K562 (cell line): ENCODE data around the gene POLDIP3. TPM values are rescaled to one million over a fixed set of nuclear protein-coding genes. Genes with fewer than 3 reads are reported as not detected.
A peak's percentile ranks its signal among the peaks of the same experiment; 100 is the strongest.

Source experiments
- ATAC-seq: fragments of 200-7000 bp; cut with Tn5 transposase; 3 replicates; pipeline ENCODE4 v1.9.1; 2020; ENCODE audit warnings: moderate library complexity
- BruUV-seq: library from RNA; stranded (reverse); fragments of 400-500 nt; replicated peaks from 2 replicates; lab custom pipeline; 2021; lab: Mats Ljungman, UMichigan
- CTCF ChIA-PET: fragments of 300-600 bp; formaldehyde crosslinking; extraction: SDS; loops from one replicate; lab custom pipeline; 2021; ENCODE audit warnings: low intra/inter-chr PET ratio; lab: Yijun Ruan, JAX
- POLR2A ChIA-PET: fragments of 300-600, 350-650 bp; sonication (Branson Sonifier 250); formaldehyde crosslinking; extraction: SDS; loops from one replicate; lab custom pipeline; 2021; ENCODE audit warnings: antibody characterized with exemption, inconsistent platforms; lab: Yijun Ruan, JAX
- DNase-seq, 4 experiments: peaks; one replicate each; pipeline versions ENCODE4 v3.0.0 to v3.0.0-alpha.2; 2011 to 2018; ENCODE audit warnings: low spot score in 3 of 4, mixed read lengths in 3 of 4; ENCODE audit errors: extremely low read depth in 1 of 4
- FAIRE-seq: peaks from 2 replicates; lab custom pipeline; 2011; peaks lifted over from hg19 to GRCh38; lab: Jason Lieb, UNC
- H2AFZ ChIP-seq: 2 replicates; pipeline ENCODE4 v1.6.0; 2011; ENCODE audit warnings: low read depth, low read length, control low read depth, inconsistent platforms
- H3K27ac ChIP-seq: fragments of 200-600 bp; 3 replicates; pipeline ENCODE4 v1.8.0; 2011; ENCODE audit warnings: low read depth, mild to moderate bottlenecking, control low read depth, inconsistent platforms, low read length, moderate library complexity, mixed read lengths; ENCODE audit errors: extremely low read depth
- H3K27me3 ChIP-seq, 2 experiments: fragments of 300-600 bp in 1 of 2; 2 replicates in 1 of 2; 3 replicates in 1 of 2; pipeline versions ENCODE4 v1.6.0 to v1.8.0; 2011; ENCODE audit warnings: inconsistent platforms in 2 of 2, low read length in 2 of 2, mild to moderate bottlenecking in 1 of 2, mixed read lengths in 1 of 2, moderate library complexity in 1 of 2; ENCODE audit not compliant: control insufficient read depth in 2 of 2, insufficient read depth in 2 of 2
- H3K36me3 ChIP-seq: fragments of 300-600 bp; 3 replicates; pipeline ENCODE4 v1.8.0; 2011; ENCODE audit warnings: mild to moderate bottlenecking, low read length, inconsistent platforms; ENCODE audit not compliant: control insufficient read depth, insufficient read depth
- H3K4me1 ChIP-seq, 2 experiments: fragments of 200-600 bp in 1 of 2; replicated peaks in 1 of 2; 2 replicates in 1 of 2; 3 replicates in 1 of 2; pipeline versions ENCODE4 v1.5.1 to v1.8.0; 2011; ENCODE audit warnings: inconsistent platforms in 2 of 2, low read length in 2 of 2, mild to moderate bottlenecking in 1 of 2, mixed read lengths in 1 of 2, moderate library complexity in 1 of 2; ENCODE audit not compliant: control insufficient read depth in 2 of 2, insufficient read depth in 2 of 2
- H3K4me2 ChIP-seq: 2 replicates; pipeline ENCODE4 v1.6.1; 2011; ENCODE audit warnings: low read length, control low read depth, inconsistent platforms, mixed read lengths; ENCODE audit not compliant: insufficient read depth
- H3K4me3 ChIP-seq: fragments of 200-600 bp; sonication (generic), shearing (Covaris generic); 2 replicates; pipeline ENCODE4 v1.5.1; 2016; ENCODE audit warnings: control low read depth, inconsistent platforms
- H3K79me2 ChIP-seq: fragments of 200-600 bp; 3 replicates; pipeline ENCODE4 v1.8.0; 2011; ENCODE audit warnings: low read length, inconsistent platforms; ENCODE audit not compliant: control insufficient read depth, insufficient read depth
- H3K9ac ChIP-seq, 2 experiments: 2 replicates each; pipeline versions ENCODE4 v1.6.0 to v1.6.1; 2011; ENCODE audit warnings: low read depth in 2 of 2, low read length in 2 of 2, control low read depth in 1 of 2, inconsistent platforms in 1 of 2, mild to moderate bottlenecking in 1 of 2, mixed read lengths in 1 of 2; ENCODE audit not compliant: insufficient read depth in 1 of 2
- H3K9me1 ChIP-seq: one replicate; pipeline ENCODE4 v1.6.0; 2011; ENCODE audit warnings: inconsistent platforms, mild to moderate bottlenecking, low read length, moderate library complexity; ENCODE audit not compliant: control insufficient read depth, insufficient read depth
- H3K9me3 ChIP-seq: replicated peaks from 2 replicates; pipeline ENCODE4 v1.5.1; 2011; ENCODE audit warnings: low read depth, low read length, inconsistent platforms; ENCODE audit not compliant: control insufficient read depth, insufficient read depth
- H4K20me1 ChIP-seq: replicated peaks from 2 replicates; pipeline ENCODE4 v1.6.1; 2011; ENCODE audit warnings: low read length, inconsistent platforms, mixed read lengths; ENCODE audit not compliant: control insufficient read depth, insufficient read depth
- EP400 ChIP-seq: fragments of 450-650 bp; IDR thresholded peaks from 2 replicates; pipeline ENCODE4 v1.6.1; 2017; ENCODE audit warnings: antibody characterized with exemption, mild to moderate bottlenecking, moderate library complexity
- ETS2 ChIP-seq: IDR thresholded peaks from 2 replicates; pipeline ENCODE4 v1.6.1; 2016; ENCODE audit warnings: borderline replicate concordance, missing genetic modification characterization, mild to moderate bottlenecking, moderate library complexity, missing compliant biosample characterization; ENCODE audit not compliant: poor library complexity, severe bottlenecking
- IFI16 ChIP-seq: fragments of 250-450 bp; sonication (Bioruptor Pico); IDR thresholded peaks from 2 replicates; pipeline ENCODE4 v2.1.2; 2022; ENCODE audit warnings: mild to moderate bottlenecking, inconsistent platforms
- L3MBTL2 ChIP-seq: fragments of 450-650 bp; IDR thresholded peaks from 2 replicates; pipeline ENCODE4 v1.6.1; 2016; ENCODE audit warnings: mild to moderate bottlenecking, moderate library complexity
- OTX1 ChIP-seq: fragments of 450-650 bp; formaldehyde crosslinking; IDR thresholded peaks from 2 replicates; pipeline ENCODE4 v1.4.0; 2022; ENCODE audit warnings: mild to moderate bottlenecking
- POLR2AphosphoS2 ChIP-seq: IDR thresholded peaks from 2 replicates; pipeline ENCODE4 v1.6.1; 2012; ENCODE audit warnings: low read length, improper control_type of control experiment
- ZNF23 ChIP-seq: fragments of 250-450 bp; sonication (Bioruptor Pico); IDR thresholded peaks from 2 replicates; pipeline ENCODE4 v1.4.0; 2020; ENCODE audit warnings: mild to moderate bottlenecking
- WGBS: fragments of 100-300 bp; shearing (Covaris generic); methylation state at CpG from one replicate; pipeline ENCODE4 v1.1.6; 2016; ENCODE audit warnings: low coverage, mixed read lengths; ENCODE audit not compliant: insufficient coverage; ENCODE audit errors: missing lambda C conversion rate; 5-methylcytosine and 5-hydroxymethylcytosine counted together
- in situ Hi-C: fragments of 300-500 bp; cut with MboI; formaldehyde crosslinking; loops from 4 replicates; pipeline ENCODE4 v1.15.0; 2018; ENCODE audit warnings: inconsistent platforms, mixed read lengths
- intact Hi-C: fragments of 100-400 bp; cut with micrococcal nuclease; formaldehyde crosslinking; loops from 2 replicates; pipeline ENCODE4 v1.14.2; 2022
- polyA plus RNA-seq, 8 experiments: library from polyadenylated mRNA; depleted of rRNA in 4 of 8; stranded (reverse) in 5 of 8; unstranded in 3 of 8; fragments of >200 nt; fragmentation: Nextera tagmentation in 2 of 8; fragmentation: Illumina TruSeq in 1 of 8; extraction: Ambion mirVana in 2 of 8; extraction: Trizol in 1 of 8; gene quantifications; 2 replicates each; pipeline versions ENCODE4 v1.2.1 to v1.2.3, GENCODE V29; 2011 to 2014; ENCODE audit warnings: inconsistent platforms in 1 of 8, missing spikeins in 1 of 8
- total RNA-seq, 7 experiments: library from RNA; depleted of rRNA in 6 of 7; stranded (reverse); fragments of >200 nt in 6 of 7; fragmentation: Illumina TruSeq in 2 of 7; extraction: Trizol in 2 of 7; gene quantifications; 2 replicates each; pipeline versions ENCODE4 v1.2.1 to v1.2.3, GENCODE V29; 2011 to 2021; ENCODE audit warnings: low replicate concordance in 1 of 7

The POLDIP3 gene
- total and polyA plus RNA-seq, 9 of the 15 experiments (the other 6 are each of a cell fraction or from before 2014, with no cell fraction given): 14.3 to 53.0 (median 26.3) TPM

DNA sequence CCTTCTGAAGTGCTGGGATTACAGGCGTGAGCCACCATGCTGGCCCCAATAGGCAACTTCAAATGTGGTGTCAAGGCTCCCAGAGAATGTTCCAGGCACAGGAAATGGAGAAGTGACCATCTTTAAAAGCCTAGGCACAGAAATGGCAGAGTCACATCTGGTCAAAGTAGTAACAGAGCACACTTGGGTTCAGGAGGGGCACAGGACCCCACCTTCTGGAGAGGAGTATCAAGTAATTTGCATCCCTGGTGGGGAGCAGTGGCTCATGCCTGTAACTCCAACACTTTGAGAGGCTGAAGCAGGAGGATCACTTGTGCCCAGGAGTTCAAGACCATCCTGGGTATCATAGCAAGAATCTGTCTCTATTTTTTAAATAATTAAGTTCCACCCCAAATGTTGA, 31.7 kb downstream of the POLDIP3 start:
- Histone ChIP-seq H3K79me2 (peaks cover 27% of the 10 kb centered on the region), H3K4me3 (no peak overlapping the region), H3K9me1 (no peaks in the 10 kb centered on the region)
- POLR2A ChIA-PET: interaction anchor here (0.7 to 3.0 kb wide), 4 partner anchors 10 to 33 kb away, joined by 3 to 17 read pairs (median 4); partner anchors contain the start of gene POLDIP3
- no TSS peak for BruUV-seq
- no peak for FAIRE-seq
- TF ChIP-seq POLR2AphosphoS2 (0 out of 2 replicates have a peak, but pooled peaks have one; percentile 17), IFI16 (CRISPR knock-in tag) (no peak)
- TF ChIP-seq, all 486 proteins: peak for 1
- H3K4me1 ChIP-seq: peaks cover 0 to 7% of the 10 kb centered on the region in 2 experiments; a peak in 2 of 5 replicates
- no peaks in the 10 kb centered on the region for H3K9me3 ChIP-seq
- no peak overlapping the region for H3K4me2 ChIP-seq
- peaks cover 74% of the 10 kb centered on the region; the same call in 2 of the 3 replicates for H3K36me3 ChIP-seq
- intact Hi-C loops: no loop called here
- in situ Hi-C loops: no loop called here
- no CpG with 5 or more reads among the region's 1 CpG for WGBS
- no peak for ATAC-seq
- no peaks in the 10 kb centered on the region for H3K27me3 ChIP-seq
- CTCF ChIA-PET: no interaction called here
- no peaks in the 10 kb centered on the region for H4K20me1 ChIP-seq
- no peak overlapping the region for H3K27ac ChIP-seq
- no peak for DNase-seq
- no peak overlapping the region for H2AFZ ChIP-seq
- H3K9ac ChIP-seq: no peak overlapping the region

DNA sequence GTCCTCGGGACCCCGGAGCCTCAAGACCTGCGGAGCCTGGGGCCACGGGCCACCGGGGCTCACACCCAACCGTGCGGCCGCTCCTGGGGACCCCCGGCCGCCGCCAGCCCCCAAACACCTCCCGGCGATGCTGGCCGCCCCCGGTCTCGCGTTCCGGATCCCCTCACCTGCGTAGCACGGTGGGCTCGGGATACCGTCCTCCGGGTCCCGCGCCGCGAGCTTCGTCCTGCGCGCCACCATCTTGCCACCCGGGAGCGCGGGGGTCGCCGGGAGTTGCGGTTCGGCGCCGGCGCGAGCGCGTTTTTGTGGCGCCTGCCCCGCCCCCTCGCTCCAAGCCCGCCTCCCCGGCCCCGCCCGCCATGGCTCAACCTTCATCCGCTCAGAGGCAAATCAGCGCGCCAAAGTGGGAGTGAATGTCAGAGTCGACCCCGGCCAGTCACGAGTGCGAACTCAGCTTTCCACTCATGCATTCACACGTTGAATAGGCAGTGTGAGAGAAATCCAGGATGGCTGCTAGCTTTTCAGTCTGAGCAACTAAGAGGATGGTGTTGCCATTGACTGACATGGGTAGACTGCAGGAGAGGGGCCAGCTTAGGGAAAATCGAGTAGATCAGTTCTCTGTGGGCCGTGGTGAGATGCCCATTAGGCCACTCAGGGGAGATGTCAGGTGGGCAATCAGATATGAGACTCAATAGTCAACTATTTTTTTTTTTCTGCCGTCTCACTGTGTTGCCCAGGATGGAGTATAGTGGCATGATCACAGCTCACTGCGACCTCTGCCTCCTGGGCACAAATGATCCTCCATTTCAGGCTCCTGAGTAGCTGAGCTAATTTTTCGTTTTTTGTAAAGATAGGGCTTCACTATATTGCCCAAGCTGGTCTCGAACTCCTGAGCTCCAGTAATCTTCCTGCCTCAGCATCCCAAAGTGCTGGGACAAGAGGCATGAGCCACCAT, 32.6 kb downstream of the POLDIP3 start:
- Histone ChIP-seq H3K4me3 (peak overlapping the region; percentile 57), H3K4me1 (peaks cover 0 to 7% of the 10 kb centered on the region in 2 experiments; a peak in 2 of 5 replicates), H3K4me2 (peak overlapping the region; percentile 76), H4K20me1 (no peaks in the 10 kb centered on the region), H3K9me3 (no peaks in the 10 kb centered on the region), H3K27ac (peak overlapping the region; percentile 74), H3K36me3 (peaks cover 75% of the 10 kb centered on the region; the same call in 1 of the 3 replicates), H3K79me2 (peaks cover 27% of the 10 kb centered on the region), H3K27me3 (no peaks in the 10 kb centered on the region), H2AFZ (0 out of 2 replicates have a peak overlapping the region, but pooled peaks have one; percentile 44), H3K9me1 (no peaks in the 10 kb centered on the region), H3K9ac (peak overlapping the region; percentile 81 to 96)
- in situ Hi-C loops (no loop called here), intact Hi-C loops (no loop called here)
- 13% methylated on average over 16 of the region's 64 CpGs for WGBS
- FAIRE-seq (peak; percentile 86), DNase-seq (peak; percentile 70 to 87 (median 76)), ATAC-seq (peak; percentile 97)
- BruUV-seq: no TSS peak
- ChIA-PET CTCF (no interaction called here), POLR2A (interaction anchor here (0.6 to 3.0 kb wide), 5 partner anchors 9 to 527 kb away, joined by 3 to 17 read pairs (median 3); partner anchors contain the start of gene POLDIP3)
- TF ChIP-seq OTX1 (CRISPR knock-in tag) (no peak), L3MBTL2 (0 out of 2 replicates have a peak, but pooled peaks have one; percentile 25), EP400 (peak; percentile 58; the same call in 1 of the 2 replicates), ETS2 (tag) (no peak), ZNF23 (CRISPR knock-in tag) (no peak)
